Loucy (cell line): Measurements from ENCODE around the gene IQCN.

Experiments used
- H2AFZ ChIP-seq: fragments of 200-600 bp; sonication (generic); 2 replicates; pipeline ENCODE4 v1.6.0; 2016; ENCODE audit warnings: antibody characterized with exemption, mild to moderate bottlenecking, low read length, moderate library complexity
- H3F3A ChIP-seq: fragments of 200-600 bp; 2 replicates; pipeline ENCODE4 v1.6.0; 2016; ENCODE audit warnings: antibody characterized with exemption, low read depth, mild to moderate bottlenecking
- H3K27me3 ChIP-seq: fragments of 200-600 bp; sonication (generic); 2 replicates; pipeline ENCODE4 v1.6.1; 2014; ENCODE audit warnings: low read length, mild to moderate bottlenecking; ENCODE audit not compliant: insufficient read depth, poor library complexity, severe bottlenecking
- H3K36me3 ChIP-seq: fragments of 200-600 bp; sonication (generic); 2 replicates; pipeline ENCODE4 v1.6.1; 2016; ENCODE audit warnings: low read length; ENCODE audit not compliant: insufficient read depth
- H3K4me1 ChIP-seq: fragments of 200-600 bp; sonication (generic); 2 replicates; pipeline ENCODE4 v1.5.1; 2014; ENCODE audit warnings: low read length, mild to moderate bottlenecking; ENCODE audit not compliant: insufficient read depth, poor library complexity, severe bottlenecking
- H3K4me2 ChIP-seq: fragments of 200-600 bp; sonication (generic); 2 replicates; pipeline ENCODE4 v1.6.0; 2014; ENCODE audit warnings: antibody characterized with exemption, low read length, low read depth, mild to moderate bottlenecking; ENCODE audit not compliant: poor library complexity, severe bottlenecking
- H3K4me3 ChIP-seq: fragments of 200-600 bp; sonication (generic); 2 replicates; pipeline ENCODE4 v1.5.1; 2014; ENCODE audit warnings: low read length, mild to moderate bottlenecking, mixed read lengths; ENCODE audit not compliant: poor library complexity, severe bottlenecking
- H3K79me2 ChIP-seq: fragments of 200-600 bp; sonication (generic); 2 replicates; pipeline ENCODE4 v1.6.1; 2014; ENCODE audit warnings: low read length; ENCODE audit not compliant: insufficient read depth
- H3K9ac ChIP-seq: fragments of 200-600 bp; sonication (generic); 2 replicates; pipeline ENCODE4 v1.6.0; 2014; ENCODE audit warnings: mild to moderate bottlenecking, low read depth, low read length, moderate library complexity; ENCODE audit not compliant: poor library complexity, severe bottlenecking
- H3K9me2 ChIP-seq: fragments of 200-600 bp; sonication (generic); replicated peaks from 2 replicates; pipeline ENCODE4 v1.6.1; 2016; ENCODE audit warnings: low read depth, low read length, mixed read lengths
- H3K9me3 ChIP-seq: fragments of 200-600 bp; sonication (generic); 2 replicates; pipeline ENCODE4 v1.6.1; 2014; ENCODE audit warnings: mild to moderate bottlenecking, antibody characterized with exemption, low read length, low read depth; ENCODE audit not compliant: insufficient read depth
- H4K20me1 ChIP-seq: fragments of 200-600 bp; sonication (generic); 2 replicates; pipeline ENCODE4 v1.6.0; 2014; ENCODE audit warnings: antibody characterized with exemption, low read length, mild to moderate bottlenecking; ENCODE audit not compliant: insufficient read depth, poor library complexity, severe bottlenecking
- EZH2phosphoT487 ChIP-seq: fragments of 200-600 bp; IDR thresholded peaks from 2 replicates; pipeline ENCODE4 v1.6.1; 2018; ENCODE audit warnings: antibody characterized with exemption, mild to moderate bottlenecking, moderate library complexity, borderline replicate concordance
- TF ChIP-seq, protein P1 (sequence below): fragments of 200-600 bp; sonication (generic); conservative IDR thresholded peaks from 2 replicates; pipeline ENCODE4 v1.5.1; 2014; ENCODE audit warnings: mild to moderate bottlenecking, antibody characterized with exemption, low read length

Gene IQCN

GRCh38 chr19:18233224-18233825 is 40.9 kb downstream of the IQCN start:
- H2AFZ ChIP-seq, result no peak overlapping the region
- no peaks in the 10 kb centered on the region for H3K27me3 ChIP-seq
- no peaks in the 10 kb centered on the region for H3K9me2 ChIP-seq
- no peak overlapping the region for H3K4me3 ChIP-seq
- H3K9me3 ChIP-seq, result no peaks in the 10 kb centered on the region
- H3K9ac ChIP-seq, result no peak overlapping the region
- H3K79me2 ChIP-seq, result no peaks in the 10 kb centered on the region
- peaks cover 7% of the 10 kb centered on the region for H3K4me1 ChIP-seq
- no peak overlapping the region for H3K4me2 ChIP-seq
- peaks cover 2% of the 10 kb centered on the region for H4K20me1 ChIP-seq
- no peaks in the 10 kb centered on the region for H3F3A ChIP-seq
- TF ChIP-seq EZH2phosphoT487, result no peak
- TF ChIP-seq, protein P1, sequence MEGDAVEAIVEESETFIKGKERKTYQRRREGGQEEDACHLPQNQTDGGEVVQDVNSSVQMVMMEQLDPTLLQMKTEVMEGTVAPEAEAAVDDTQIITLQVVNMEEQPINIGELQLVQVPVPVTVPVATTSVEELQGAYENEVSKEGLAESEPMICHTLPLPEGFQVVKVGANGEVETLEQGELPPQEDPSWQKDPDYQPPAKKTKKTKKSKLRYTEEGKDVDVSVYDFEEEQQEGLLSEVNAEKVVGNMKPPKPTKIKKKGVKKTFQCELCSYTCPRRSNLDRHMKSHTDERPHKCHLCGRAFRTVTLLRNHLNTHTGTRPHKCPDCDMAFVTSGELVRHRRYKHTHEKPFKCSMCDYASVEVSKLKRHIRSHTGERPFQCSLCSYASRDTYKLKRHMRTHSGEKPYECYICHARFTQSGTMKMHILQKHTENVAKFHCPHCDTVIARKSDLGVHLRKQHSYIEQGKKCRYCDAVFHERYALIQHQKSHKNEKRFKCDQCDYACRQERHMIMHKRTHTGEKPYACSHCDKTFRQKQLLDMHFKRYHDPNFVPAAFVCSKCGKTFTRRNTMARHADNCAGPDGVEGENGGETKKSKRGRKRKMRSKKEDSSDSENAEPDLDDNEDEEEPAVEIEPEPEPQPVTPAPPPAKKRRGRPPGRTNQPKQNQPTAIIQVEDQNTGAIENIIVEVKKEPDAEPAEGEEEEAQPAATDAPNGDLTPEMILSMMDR, result no peak
- no peaks in the 10 kb centered on the region for H3K36me3 ChIP-seq

DNA sequence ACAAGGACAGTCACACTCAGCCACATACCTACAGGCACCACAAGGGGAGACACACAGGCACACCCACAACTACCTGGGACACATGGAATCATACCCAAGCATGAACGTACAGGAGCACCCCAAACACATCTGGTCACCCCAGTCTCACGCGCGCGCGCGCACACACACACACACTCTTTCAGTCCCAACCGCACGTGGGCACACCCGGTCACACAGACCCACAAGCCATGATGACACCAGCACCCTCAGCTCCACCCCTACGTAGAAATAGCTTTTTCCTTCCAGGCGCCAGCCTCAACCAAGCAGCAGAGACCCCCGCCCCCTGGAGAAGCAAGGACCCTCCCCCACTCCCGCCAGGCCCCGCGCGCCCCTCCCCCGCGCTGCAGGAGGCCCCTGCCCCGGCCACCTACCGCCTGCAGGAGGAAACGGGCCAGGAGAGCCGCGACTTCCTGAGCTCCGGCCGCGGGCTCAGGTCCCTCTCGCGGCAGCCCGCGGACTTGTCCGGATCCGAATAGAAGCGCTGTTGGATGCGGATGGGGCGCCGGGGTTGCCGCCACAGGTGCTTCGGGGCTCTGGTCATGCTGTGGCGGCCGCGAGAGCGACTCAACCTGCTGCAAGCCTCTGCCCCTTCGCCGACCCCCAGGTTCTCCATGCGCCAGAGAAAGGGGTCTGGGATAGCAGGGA is 41.6 kb downstream of the IQCN start:
- no peaks in the 10 kb centered on the region for H3K9me2 ChIP-seq
- no peaks in the 10 kb centered on the region for H3K9me3 ChIP-seq
- no peaks in the 10 kb centered on the region for H3K79me2 ChIP-seq
- H3K27me3 ChIP-seq, result no peaks in the 10 kb centered on the region
- H2AFZ ChIP-seq, result no peak overlapping the region
- TF ChIP-seq, protein P1, result no peak
- TF ChIP-seq EZH2phosphoT487, result no peak
- no peak overlapping the region for H3K4me2 ChIP-seq
- no peaks in the 10 kb centered on the region for H3K36me3 ChIP-seq
- H3F3A ChIP-seq, result no peaks in the 10 kb centered on the region
- peaks cover 7% of the 10 kb centered on the region for H3K4me1 ChIP-seq
- H3K9ac ChIP-seq, result no peak overlapping the region
- H3K4me3 ChIP-seq, result no peak overlapping the region
- peaks cover 2% of the 10 kb centered on the region for H4K20me1 ChIP-seq

DNA sequence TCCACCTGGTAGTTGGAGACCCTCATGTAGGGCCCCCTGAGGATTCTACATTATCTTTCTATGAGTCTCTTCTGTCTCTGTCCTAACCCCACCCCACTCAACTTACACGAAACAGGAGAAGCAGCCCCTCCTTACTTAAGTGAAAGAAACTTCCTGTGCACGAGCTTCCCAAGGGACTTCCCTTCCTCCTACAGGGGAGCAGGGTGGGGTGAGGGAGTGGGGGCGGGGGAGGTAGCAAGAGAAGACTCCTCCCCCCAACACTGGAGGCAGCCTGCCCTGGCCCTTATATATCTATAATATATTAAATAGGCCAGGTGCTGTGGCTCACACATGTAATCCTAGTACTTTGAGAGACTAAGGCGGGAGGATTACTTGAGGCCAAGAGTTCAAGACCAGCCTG is 42.5 kb downstream of the IQCN start:
- Histone ChIP-seq H2AFZ (no peak overlapping the region), H3K9ac (no peak overlapping the region), H3K27me3 (no peaks in the 10 kb centered on the region), H4K20me1 (peaks cover 2% of the 10 kb centered on the region), H3K4me1 (peaks cover 7% of the 10 kb centered on the region), H3F3A (no peaks in the 10 kb centered on the region), H3K79me2 (no peaks in the 10 kb centered on the region), H3K4me3 (no peak overlapping the region), H3K9me3 (no peaks in the 10 kb centered on the region), H3K9me2 (no peaks in the 10 kb centered on the region), H3K36me3 (no peaks in the 10 kb centered on the region), H3K4me2 (no peak overlapping the region)
- no peak for TF ChIP-seq EZH2phosphoT487
- TF ChIP-seq, protein P1, result no peak
